GM20000 (cell line): ENCODE measurements around the gene MACROD1.
"Not testable (repeated sequence)": the region's sequence is repeated elsewhere in the genome, so short reads cannot be mapped to it uniquely, and the experiment has no call there.

Source experiments
- DNase-seq: peaks from one replicate; pipeline ENCODE4 v3.0.0; 2012; ENCODE audit warnings: low spot score
- CTCF ChIP-seq: IDR thresholded peaks from 2 replicates; pipeline ENCODE4 v1.5.1; 2012; ENCODE audit warnings: mild to moderate bottlenecking, control low read depth; ENCODE audit errors: extremely low read depth, missing control alignments

MACROD1 gene

GRCh38 chr11:64173616-64174355 is 7.9 kb upstream of the MACROD1 start:
- no peak for TF ChIP-seq CTCF
- DNase-seq: no peak

- no peak for DNase-seq
- TF ChIP-seq CTCF: no peak
Measured at GRCh38 chr11:64170419-64170818, 4.5 kb upstream of the MACROD1 start.

- DNase-seq: no peak
- TF ChIP-seq CTCF: no peak
Measured at GRCh38 chr11:64165481-64165841, 452 bp downstream of the MACROD1 start.

- no peak for TF ChIP-seq CTCF
- no peak for DNase-seq
Measured at GRCh38 chr11:64164392-64165312, 1.3 kb downstream of the MACROD1 start.

DNA sequence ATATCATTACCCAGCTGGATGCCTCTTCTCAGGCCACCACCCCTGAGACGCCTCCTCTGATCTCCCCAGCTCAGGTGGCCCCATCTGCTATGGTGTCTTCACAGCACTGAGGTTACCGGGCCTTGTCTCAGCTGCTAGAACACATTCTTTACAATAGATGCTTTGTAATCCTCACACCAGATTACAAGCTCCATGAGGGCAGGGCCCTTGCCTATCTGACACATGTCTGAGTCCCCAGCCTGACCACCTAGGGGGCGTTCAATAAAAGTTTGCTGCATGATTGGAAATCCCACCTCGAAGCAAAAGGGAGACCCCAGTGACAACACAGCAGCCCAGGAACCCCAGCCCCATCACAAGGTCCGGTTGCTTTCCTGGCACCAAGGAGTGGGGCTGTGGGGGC is 2.0 kb downstream of the MACROD1 start:
- no peak for TF ChIP-seq CTCF
- no peak for DNase-seq

- DNase-seq: not testable (repeated sequence)
Measured at GRCh38 chr11:64162769-64163168, 3.1 kb downstream of the MACROD1 start.

- DNase-seq: no peak
- TF ChIP-seq CTCF: no peak
Measured at GRCh38 chr11:64161037-64161436, 4.9 kb downstream of the MACROD1 start.
